GM20431 (cell line): ENCODE data around the gene KDM4E.
"Not testable (repeated sequence)": the region's sequence is repeated elsewhere in the genome, so short reads cannot be mapped to it uniquely, and the experiment has no call there.

Experiments
- in situ Hi-C: fragments of 300-500 bp; cut with MseI, MboI; formaldehyde crosslinking; loops from one replicate; pipeline ENCODE4 v1.15.0; 2020; ENCODE audit warnings: low sequenced_read_pairs; ENCODE audit not compliant: unreplicated experiment

The KDM4E gene

DNA sequence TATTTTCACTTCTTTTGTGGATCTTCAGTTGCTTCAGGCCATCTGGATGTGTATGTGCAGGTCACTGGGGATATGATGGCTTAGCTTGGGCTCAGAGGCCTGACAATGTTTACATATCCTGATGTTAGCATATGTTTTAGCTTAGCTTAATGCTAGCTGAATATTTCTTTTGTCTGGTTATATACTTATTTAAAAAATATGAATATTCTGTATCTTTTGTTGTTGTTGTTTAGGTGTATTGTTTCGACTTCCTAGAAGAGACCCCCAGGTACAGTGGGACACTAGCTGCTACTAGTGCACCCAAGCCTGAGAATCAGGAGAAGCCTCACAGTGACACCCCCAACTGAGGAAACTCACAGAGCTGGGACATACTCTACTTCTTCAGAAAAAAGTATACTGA lies at the start of gene KDM4E:
Gene KDM4E (plus strand): TSS at position 301 of the 400 bp plus-strand sequence. CDS start 300 bp downstream, outside the sequence.
- in situ Hi-C loops, result no loop called here

DNA sequence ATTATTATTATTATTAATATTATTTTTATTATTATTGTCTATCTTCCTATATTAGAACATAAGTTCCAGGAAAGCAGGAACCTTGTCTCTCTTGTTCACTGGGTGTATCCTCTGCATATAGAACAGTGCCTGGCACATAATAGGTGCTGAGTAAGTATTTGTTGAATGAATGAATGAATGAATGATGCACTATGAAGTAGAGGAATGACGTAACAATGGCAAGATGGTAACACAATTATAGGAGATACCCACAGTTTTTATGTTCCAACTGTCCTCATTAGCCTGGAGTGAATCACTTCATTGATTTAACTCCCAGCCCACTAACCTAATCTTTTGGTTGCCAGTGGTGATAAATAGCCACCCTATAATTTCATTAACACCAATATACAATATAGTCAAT lies 49.5 kb upstream of the KDM4E start:
- in situ Hi-C loops, result no loop called here

GRCh38 chr11:94987378-94987777 lies 37.7 kb upstream of the KDM4E start:
- in situ Hi-C loops, result no loop called here

- in situ Hi-C loops, result no loop called here
Measured at GRCh38 chr11:94988748-94989147, 36.3 kb upstream of the KDM4E start.

DNA sequence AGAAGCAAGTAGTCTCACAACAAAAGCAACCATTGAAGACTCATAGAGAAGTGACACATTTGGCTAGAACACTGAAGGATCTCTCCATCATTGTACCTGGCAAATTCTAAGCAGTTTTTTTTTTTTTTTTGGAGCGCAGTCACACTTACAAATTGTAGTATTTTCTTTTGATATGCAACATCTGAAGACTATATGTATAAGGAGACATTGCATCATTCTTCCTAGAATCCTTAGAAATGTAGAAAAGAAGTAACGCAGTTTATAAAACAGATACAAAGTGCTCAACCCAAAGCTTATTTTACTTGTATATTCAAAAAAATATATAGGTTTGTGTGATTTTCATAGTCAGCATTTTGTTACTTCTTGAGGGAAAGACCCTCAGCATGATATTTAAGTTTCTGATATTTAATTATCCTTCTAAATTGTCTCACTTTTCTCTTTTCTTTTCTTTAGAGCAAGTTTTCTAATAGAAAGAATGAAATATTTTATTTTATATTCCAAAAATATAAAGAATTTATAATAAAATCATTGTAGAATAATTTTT lies 31.6 kb upstream of the KDM4E start:
- in situ Hi-C loops, result no loop called here

DNA sequence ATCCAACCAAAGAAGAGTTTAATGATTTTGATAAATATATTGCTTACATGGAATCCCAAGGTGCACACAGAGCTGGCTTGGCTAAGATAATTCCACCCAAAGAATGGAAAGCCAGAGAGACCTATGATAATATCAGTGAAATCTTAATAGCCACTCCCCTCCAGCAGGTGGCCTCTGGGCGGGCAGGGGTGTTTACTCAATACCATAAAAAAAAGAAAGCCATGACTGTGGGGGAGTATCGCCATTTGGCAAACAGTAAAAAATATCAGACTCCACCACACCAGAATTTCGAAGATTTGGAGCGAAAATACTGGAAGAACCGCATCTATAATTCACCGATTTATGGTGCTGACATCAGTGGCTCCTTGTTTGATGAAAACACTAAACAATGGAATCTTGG lies 27.6 kb upstream of the KDM4E start:
- in situ Hi-C loops, result no loop called here

GRCh38 chr11:94998285-94998684 lies 26.8 kb upstream of the KDM4E start:
- in situ Hi-C loops, result no loop called here

DNA sequence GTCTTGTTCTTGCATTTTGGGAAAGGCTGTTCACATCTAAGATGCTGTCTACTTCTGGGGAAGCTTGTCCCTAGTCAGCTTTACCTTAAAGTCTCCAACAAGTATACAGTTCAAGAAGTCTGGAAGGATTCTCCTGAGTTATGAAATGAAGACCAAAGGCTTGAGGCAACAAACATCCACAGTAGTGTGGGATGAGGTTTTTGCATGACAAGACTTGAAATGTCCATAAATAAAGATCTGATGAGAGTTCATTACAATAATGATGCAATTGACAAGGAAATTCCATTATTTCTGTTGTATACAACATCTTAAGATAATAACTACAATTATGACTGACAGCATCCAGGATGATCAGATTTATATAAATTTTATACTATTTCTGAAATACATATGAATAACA lies 21.3 kb upstream of the KDM4E start:
- in situ Hi-C loops, result no loop called here

- in situ Hi-C loops, result no loop called here
Measured at GRCh38 chr11:95005642-95006041, 19.4 kb upstream of the KDM4E start.

DNA sequence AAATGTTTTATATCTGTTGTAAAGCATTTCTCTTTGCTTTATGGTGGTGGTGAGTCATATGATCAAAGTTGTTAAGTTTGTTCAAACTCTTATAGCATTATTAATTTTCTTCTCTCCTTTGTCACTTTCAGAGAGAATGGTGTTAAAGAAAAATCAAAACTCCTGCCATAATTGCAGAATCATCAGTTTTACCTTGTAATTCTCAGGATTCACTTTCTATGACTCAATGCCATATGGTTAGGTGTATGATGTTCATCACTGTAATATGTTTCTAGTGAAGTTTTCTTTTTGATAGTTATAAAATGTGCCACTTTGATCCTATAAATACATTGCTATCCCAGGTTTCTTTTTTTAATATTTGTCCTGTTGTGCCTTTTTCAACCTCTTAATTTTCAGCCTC lies 13.7 kb upstream of the KDM4E start:
- in situ Hi-C loops, result no loop called here

DNA sequence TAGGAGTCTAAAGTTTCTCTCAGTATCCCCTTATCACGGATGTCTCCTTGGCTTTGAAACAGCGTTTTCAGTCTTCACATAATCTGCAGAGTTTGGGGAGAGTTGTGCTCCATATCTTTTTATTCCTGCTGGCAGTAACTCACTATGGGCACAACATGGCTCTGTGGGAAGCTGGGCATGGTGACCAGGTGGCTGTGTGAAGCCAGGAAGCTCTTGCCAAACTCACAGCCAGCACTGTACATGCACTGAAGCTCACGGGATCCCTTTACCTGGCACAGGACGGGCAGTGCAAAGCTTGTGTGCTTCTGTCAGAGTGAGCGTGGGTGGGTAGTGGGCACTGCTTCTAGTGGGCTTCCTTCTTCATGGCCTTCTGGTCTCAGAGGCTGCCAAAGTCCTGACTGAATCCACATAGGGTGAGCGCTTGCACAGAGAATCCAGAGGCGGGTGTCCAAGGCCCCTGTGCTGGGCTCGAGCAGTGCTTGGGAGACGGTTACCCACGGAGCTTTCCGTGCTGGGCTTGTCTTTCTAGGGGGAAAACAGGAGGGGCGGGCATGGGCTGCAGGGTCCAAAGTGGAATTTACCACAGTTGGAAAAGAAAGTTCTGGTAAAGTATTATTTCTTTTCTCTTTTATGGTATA lies 10.8 kb upstream of the KDM4E start:
- in situ Hi-C loops, result no loop called here

GRCh38 chr11:95016139-95016538 lies 8.9 kb upstream of the KDM4E start:
- in situ Hi-C loops, result no loop called here

DNA sequence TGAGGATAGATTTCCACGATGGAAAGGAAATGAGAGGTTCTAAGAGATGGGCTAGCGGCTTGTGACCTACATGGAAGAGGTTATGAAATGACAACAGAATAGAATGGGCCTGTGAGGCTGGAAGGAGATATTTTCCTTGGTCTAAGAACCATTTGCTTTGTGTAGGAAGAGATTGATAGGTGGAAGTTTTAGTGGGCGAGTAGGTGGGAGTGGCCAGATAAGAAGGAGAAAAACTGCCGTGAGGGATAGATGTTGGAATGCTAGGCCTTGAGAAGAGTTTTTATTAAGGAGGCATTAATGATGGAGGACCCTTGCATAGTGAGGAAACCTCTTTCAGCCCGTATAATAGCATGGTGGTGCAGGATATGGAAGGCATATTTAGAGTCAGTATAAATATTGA lies 3.6 kb upstream of the KDM4E start:
- in situ Hi-C loops, result not testable (repeated sequence)

DNA sequence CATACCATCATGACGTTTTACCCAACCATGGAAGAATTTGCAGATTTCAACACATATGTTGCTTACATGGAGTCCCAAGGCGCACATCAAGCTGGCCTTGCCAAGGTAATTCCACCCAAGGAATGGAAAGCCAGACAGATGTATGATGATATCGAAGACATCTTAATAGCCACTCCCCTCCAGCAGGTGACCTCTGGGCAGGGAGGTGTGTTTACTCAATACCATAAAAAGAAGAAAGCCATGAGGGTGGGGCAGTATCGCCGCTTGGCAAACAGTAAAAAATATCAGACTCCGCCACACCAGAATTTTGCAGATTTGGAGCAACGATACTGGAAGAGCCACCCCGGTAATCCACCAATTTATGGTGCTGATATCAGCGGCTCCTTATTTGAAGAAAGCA lies 536 bp downstream of the KDM4E start:
- in situ Hi-C loops, result not testable (repeated sequence)

GRCh38 chr11:95028357-95028756 lies 3.3 kb downstream of the KDM4E start:
- in situ Hi-C loops, result no loop called here

GRCh38 chr11:95033051-95033450 lies 8.0 kb downstream of the KDM4E start:
- in situ Hi-C loops, result no loop called here

- in situ Hi-C loops, result no loop called here
Measured at GRCh38 chr11:95035316-95035715, 10.3 kb downstream of the KDM4E start.

- in situ Hi-C loops, result not testable (repeated sequence)
Measured at GRCh38 chr11:95037356-95038035, 12.4 kb downstream of the KDM4E start.

DNA sequence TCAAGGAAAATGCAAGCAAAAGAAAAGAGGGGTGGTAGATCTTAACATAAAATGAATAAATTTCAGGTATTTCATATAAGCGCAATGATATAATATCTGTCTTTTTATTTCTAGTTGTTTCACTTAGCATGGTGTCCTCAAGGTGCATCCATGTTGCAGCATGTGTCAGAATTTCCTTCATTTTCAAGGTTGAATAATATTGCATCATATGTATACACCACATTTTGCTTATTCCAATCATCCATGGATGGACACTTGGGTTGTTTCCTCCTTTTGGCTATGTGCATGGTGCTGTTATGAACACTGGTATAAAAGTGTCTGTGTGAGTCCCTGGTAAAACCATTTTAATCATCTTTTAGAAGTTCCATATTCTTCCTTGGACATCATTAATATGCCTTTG lies 17.2 kb downstream of the KDM4E start:
- in situ Hi-C loops, result no loop called here

GRCh38 chr11:95042906-95043305 lies 17.8 kb downstream of the KDM4E start:
- in situ Hi-C loops, result no loop called here

DNA sequence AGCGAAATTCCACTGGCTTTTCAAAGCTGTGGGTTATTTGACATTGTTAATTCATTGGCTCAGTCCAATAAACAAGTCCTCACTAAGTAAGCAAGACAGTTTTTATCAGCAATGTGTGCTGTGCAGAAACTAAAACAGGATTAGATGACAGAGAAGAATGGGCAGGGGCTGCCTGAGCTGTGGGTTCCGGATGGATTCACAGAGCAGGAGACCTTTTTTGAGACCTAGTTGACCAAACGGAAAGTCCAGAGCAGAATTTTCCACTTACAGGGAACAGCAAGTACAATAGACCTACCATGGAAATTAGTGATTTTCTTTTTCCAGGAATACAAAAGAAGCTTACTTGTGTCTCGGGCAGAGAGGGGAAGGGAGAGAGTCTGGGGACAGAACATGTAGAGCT lies 19.0 kb downstream of the KDM4E start:
- in situ Hi-C loops, result no loop called here

GRCh38 chr11:95045812-95046211 lies 20.8 kb downstream of the KDM4E start:
- in situ Hi-C loops, result no loop called here
